Testis (tissue), 2 donors: ENCODE data around the gene ANKFY1.

Experiments used
- POLR2A ChIP-seq: fragments of 450-650 bp; IDR thresholded peaks from one replicate; pipeline ENCODE4 v1.6.1; 2017; ENCODE audit warnings: antibody characterized with exemption, mild to moderate bottlenecking, moderate library complexity
- TF ChIP-seq, protein P1 (sequence below), 3 experiments: fragments of 450-650 bp in 2 of 3; fragments of 200-600 bp in 1 of 3; sonication (generic) in 1 of 3; IDR thresholded peaks; one replicate each; pipeline ENCODE4 v1.5.1; 2016 to 2019; ENCODE audit warnings: antibody characterized with exemption in 3 of 3, mild to moderate bottlenecking in 2 of 3, moderate library complexity in 1 of 3

- TF ChIP-seq, protein P1, sequence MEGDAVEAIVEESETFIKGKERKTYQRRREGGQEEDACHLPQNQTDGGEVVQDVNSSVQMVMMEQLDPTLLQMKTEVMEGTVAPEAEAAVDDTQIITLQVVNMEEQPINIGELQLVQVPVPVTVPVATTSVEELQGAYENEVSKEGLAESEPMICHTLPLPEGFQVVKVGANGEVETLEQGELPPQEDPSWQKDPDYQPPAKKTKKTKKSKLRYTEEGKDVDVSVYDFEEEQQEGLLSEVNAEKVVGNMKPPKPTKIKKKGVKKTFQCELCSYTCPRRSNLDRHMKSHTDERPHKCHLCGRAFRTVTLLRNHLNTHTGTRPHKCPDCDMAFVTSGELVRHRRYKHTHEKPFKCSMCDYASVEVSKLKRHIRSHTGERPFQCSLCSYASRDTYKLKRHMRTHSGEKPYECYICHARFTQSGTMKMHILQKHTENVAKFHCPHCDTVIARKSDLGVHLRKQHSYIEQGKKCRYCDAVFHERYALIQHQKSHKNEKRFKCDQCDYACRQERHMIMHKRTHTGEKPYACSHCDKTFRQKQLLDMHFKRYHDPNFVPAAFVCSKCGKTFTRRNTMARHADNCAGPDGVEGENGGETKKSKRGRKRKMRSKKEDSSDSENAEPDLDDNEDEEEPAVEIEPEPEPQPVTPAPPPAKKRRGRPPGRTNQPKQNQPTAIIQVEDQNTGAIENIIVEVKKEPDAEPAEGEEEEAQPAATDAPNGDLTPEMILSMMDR (IDR thresholded peaks at IDR 0.05), result no peak
- TF ChIP-seq POLR2A, result no peak
These were observed 123.7 kb downstream of the ANKFY1 start for GRCh38 chr17:4140125-4140524.
